Right atrium auricular region (tissue), 2 donors: ENCODE data around the gene C2orf81. TPM values are rescaled to one million over a fixed set of nuclear protein-coding genes. Genes with fewer than 3 reads are reported as not detected.
"Not testable (repeated sequence)": the region's sequence is repeated elsewhere in the genome, so short reads cannot be mapped to it uniquely, and the experiment has no call there.

ENCODE experiments used
- DNase-seq: peaks from one replicate; pipeline ENCODE4 v3.0.0-alpha.2; 2019; ENCODE audit warnings: low spot score
- H3K27ac ChIP-seq, 2 donors: fragments of 200-600 bp; sonication (generic); 1 replicate in 1 of 2; 2 replicates in 1 of 2; pipeline ENCODE4 v1.5.1; 2016 to 2019
- H3K27me3 ChIP-seq, 2 donors: fragments of 200-600 bp; sonication (generic); one replicate each; pipeline versions ENCODE4 v1.5.1 to v1.6.0; 2017 to 2019
- H3K36me3 ChIP-seq: fragments of 200-600 bp; sonication (generic); one replicate; pipeline ENCODE4 v1.5.1; 2016
- H3K4me1 ChIP-seq, 2 donors: fragments of 200-600 bp; sonication (generic); one replicate each; pipeline versions ENCODE4 v1.5.1 to v1.6.0; 2017 to 2019
- H3K4me3 ChIP-seq, 2 donors: fragments of 200-600 bp; sonication (generic); 1 replicate in 1 of 2; 2 replicates in 1 of 2; pipeline ENCODE4 v1.5.1; 2017 to 2019; ENCODE audit warnings: mild to moderate bottlenecking in 1 of 2, moderate library complexity in 1 of 2
- H3K9me3 ChIP-seq, 2 donors: fragments of 200-600 bp; sonication (generic); one replicate each; pipeline ENCODE4 v1.5.1; 2019
- CTCF ChIP-seq, 2 donors: fragments of 200-600 bp; sonication (generic); IDR thresholded peaks; one replicate each; pipeline ENCODE4 v1.5.1; 2019; ENCODE audit warnings: antibody characterized with exemption in 2 of 2
- total RNA-seq, 2 donors: library from RNA; depleted of rRNA; stranded (reverse); fragments of >200 nt; gene quantifications; one replicate each; pipeline ENCODE4 v1.1.0, GENCODE V29; 2016

Gene C2orf81
- total RNA-seq, 2 donors from 2014 or later, result 0.94 to 1.0 TPM

GRCh38 chr2:74425523-74425922 lies 4.1 kb upstream of the C2orf81 start:
- Histone ChIP-seq H3K9me3 (no peaks in the 10 kb centered on the region), H3K27me3 (no peaks in the 10 kb centered on the region), H3K4me3 (no peak overlapping the region), H3K27ac (no peak overlapping the region), H3K4me1 (peaks cover 0 to 13% of the 10 kb centered on the region in 2 donors), H3K36me3 (peaks cover 44% of the 10 kb centered on the region)
- DNase-seq, result no peak
- TF ChIP-seq CTCF (IDR thresholded peaks at IDR 0.05), result no peak

GRCh38 chr2:74424995-74425406 lies 3.6 kb upstream of the C2orf81 start:
- no peaks in the 10 kb centered on the region for H3K9me3 ChIP-seq
- peaks cover 0 to 13% of the 10 kb centered on the region in 2 donors for H3K4me1 ChIP-seq
- H3K36me3 ChIP-seq, result peaks cover 38% of the 10 kb centered on the region
- no peak for TF ChIP-seq CTCF (IDR thresholded peaks at IDR 0.05)
- H3K4me3 ChIP-seq, result no peak overlapping the region
- no peak overlapping the region for H3K27ac ChIP-seq
- no peaks in the 10 kb centered on the region for H3K27me3 ChIP-seq
- no peak for DNase-seq

- Histone ChIP-seq H3K9me3 (no peaks in the 10 kb centered on the region), H3K4me3 (no peak overlapping the region), H3K27ac (no peak overlapping the region), H3K27me3 (no peaks in the 10 kb centered on the region), H3K4me1 (peaks cover 0 to 13% of the 10 kb centered on the region in 2 donors), H3K36me3 (peaks cover 32% of the 10 kb centered on the region)
- no peak for DNase-seq
- TF ChIP-seq CTCF (IDR thresholded peaks at IDR 0.05), result no peak
Measured at GRCh38 chr2:74424139-74424992, 2.9 kb upstream of the C2orf81 start.

- H3K27ac ChIP-seq, result no peak overlapping the region
- H3K27me3 ChIP-seq, result no peaks in the 10 kb centered on the region
- peaks cover 23% of the 10 kb centered on the region for H3K36me3 ChIP-seq
- no peak for TF ChIP-seq CTCF (IDR thresholded peaks at IDR 0.05)
- no peak overlapping the region for H3K4me3 ChIP-seq
- no peaks in the 10 kb centered on the region for H3K9me3 ChIP-seq
- DNase-seq, result no peak
- H3K4me1 ChIP-seq, result peaks cover 0 to 17% of the 10 kb centered on the region in 2 donors
Measured at GRCh38 chr2:74423231-74424095, 2.0 kb upstream of the C2orf81 start.

GRCh38 chr2:74420443-74421103 lies 846 bp downstream of the C2orf81 start:
- Histone ChIP-seq H3K4me3 (peak overlapping the region in 1 of 2 donors; percentile 64), H3K4me1 (peaks cover 0 to 28% of the 10 kb centered on the region in 2 donors)
- H3K36me3 ChIP-seq, H3K9me3 ChIP-seq, H3K27ac ChIP-seq, DNase-seq, H3K27me3 ChIP-seq: not testable (repeated sequence)
